Adrenal gland (tissue), 12 donors: ENCODE measurements around the gene TRIM62. TPM values are rescaled to one million over a fixed set of nuclear protein-coding genes. Genes with fewer than 3 reads are reported as not detected.
A peak's percentile ranks its signal among the peaks of the same experiment; 100 is the strongest.

Source experiments
- DNase-seq, 7 donors: peaks; one replicate each; pipeline ENCODE4 v3.0.0-alpha.2; 2019 to 2020
- H3K27ac ChIP-seq, 5 donors: fragments of 200-600 bp; sonication (generic) in 4 of 5; 1 replicate in 3 of 5; 2 replicates in 2 of 5; pipeline versions ENCODE4 v1.5.1 to v1.8.0; 2016 to 2020; ENCODE audit warnings: mild to moderate bottlenecking in 1 of 5
- H3K27me3 ChIP-seq: fragments of 200-600 bp; 2 replicates; pipeline ENCODE4 v1.8.0; 2021
- H3K36me3 ChIP-seq, 2 donors: fragments of 200-600 bp; replicated peaks in 1 of 2; 1 replicate in 1 of 2; 2 replicates in 1 of 2; pipeline versions ENCODE4 v1.5.1 to v1.8.0; 2018 to 2022
- H3K4me1 ChIP-seq, 2 donors: fragments of 200-600 bp; replicated peaks in 1 of 2; 1 replicate in 1 of 2; 2 replicates in 1 of 2; pipeline versions ENCODE4 v1.5.1 to v1.8.0; 2018 to 2021
- H3K4me3 ChIP-seq, 4 donors: fragments of 200-600 bp; sonication (generic) in 3 of 4; one replicate each; pipeline ENCODE4 v1.5.1; 2016 to 2018
- H3K9me3 ChIP-seq, 3 donors: fragments of 200-600 bp; sonication (generic) in 1 of 3; replicated peaks in 1 of 3; 1 replicate in 2 of 3; 2 replicates in 1 of 3; pipeline versions ENCODE4 v1.5.1 to v1.8.0; 2016 to 2021
- POLR2A ChIP-seq, 2 donors: fragments of 450-650 bp; IDR thresholded peaks; one replicate each; pipeline ENCODE4 v1.6.1; 2017; ENCODE audit warnings: antibody characterized with exemption in 2 of 2, mild to moderate bottlenecking in 2 of 2, moderate library complexity in 1 of 2
- WGBS, 4 donors: extraction: QIAGEN DNeasy Blood & Tissue Kit in 2 of 4; methylation state at CpG; one replicate each; pipeline versions ENCODE4 v1.1.5 to v1.1.7; 2013 to 2017; 5-methylcytosine and 5-hydroxymethylcytosine counted together
- intact Hi-C, 2 donors: fragments of 100-400 bp; cut with DNase I; formaldehyde crosslinking; loops; one replicate each; pipeline versions ENCODE4 v1.14.1 to v1.15.0; 2022 to 2023
- polyA plus RNA-seq, 3 donors: library from polyadenylated mRNA; stranded (reverse); fragments of 200-250 nt in 2 of 3; fragments of 350-450 nt in 1 of 3; fragmentation: Illumina TruSeq in 1 of 3; extraction: RNeasy Lipid Tissue Mini Kit (QIAGEN cat#74804) in 1 of 3; gene quantifications; one replicate each; pipeline ENCODE4 v1.2.3, GENCODE V29; 2013 to 2014
- total RNA-seq, 9 donors: library from RNA; depleted of rRNA in 4 of 9; stranded (reverse); fragments of >200 nt in 4 of 9; fragments of 120-200 nt in 1 of 9; fragmentation: NEBNext Ultra II Directional in 1 of 9; extraction: Animal tissue kit (Norgen Biotek cat#: 25700) in 1 of 9; gene quantifications; one replicate each; pipeline versions ENCODE4 v1.1.0 to v1.2.4, GENCODE V29; 2013 to 2023
- TF ChIP-seq, protein P1 (sequence below), 6 experiments: fragments of 450-650 bp in 4 of 6; fragments of 200-600 bp in 2 of 6; sonication (generic) in 1 of 6; IDR thresholded peaks; 1 replicate in 5 of 6; 2 replicates in 1 of 6; pipeline versions ENCODE4 v1.5.1 to v1.8.0; 2016 to 2021; ENCODE audit warnings: antibody characterized with exemption in 6 of 6, mild to moderate bottlenecking in 2 of 6, moderate library complexity in 1 of 6
- donor health status: healthy with polysubstance abuse.
- donor health status: Bipolar disorder and iron deficiency.
- donor health status: DM: yes; HTN: yes; CAD: no.
- donor health status: DM: no; HTN: no; CAD: no.
- donor health status: DM: no; HTN: no; CAD: no.
- donor health status: DM: yes; HTN: yes; CAD: no.

TRIM62 gene
- total and polyA plus RNA-seq, 12 donors = 3.7 to 19.5 (median 10.0) TPM

- no peaks in the 10 kb centered on the region for H3K27me3 ChIP-seq
- no peaks in the 10 kb centered on the region for H3K36me3 ChIP-seq
- intact Hi-C loops = loop anchor here (10.0 kb wide), 2 partner anchors 71 to 141 kb away; no protein-coding TSS in a partner anchor
- H3K4me1 ChIP-seq = peaks cover 0 to 8% of the 10 kb centered on the region in 2 donors
- WGBS, 4 donors = 73 to 81% (median 77%) methylated on average over 2 of the region's 2 CpGs
- H3K4me3 ChIP-seq = no peak overlapping the region
- H3K9me3 ChIP-seq = peaks cover 0 to 9% (median 0%) of the 10 kb centered on the region in 3 donors
- H3K27ac ChIP-seq = no peak overlapping the region
- no peak for DNase-seq
- TF ChIP-seq POLR2A (IDR thresholded peaks at IDR 0.05) = no peak
- TF ChIP-seq, protein P1, sequence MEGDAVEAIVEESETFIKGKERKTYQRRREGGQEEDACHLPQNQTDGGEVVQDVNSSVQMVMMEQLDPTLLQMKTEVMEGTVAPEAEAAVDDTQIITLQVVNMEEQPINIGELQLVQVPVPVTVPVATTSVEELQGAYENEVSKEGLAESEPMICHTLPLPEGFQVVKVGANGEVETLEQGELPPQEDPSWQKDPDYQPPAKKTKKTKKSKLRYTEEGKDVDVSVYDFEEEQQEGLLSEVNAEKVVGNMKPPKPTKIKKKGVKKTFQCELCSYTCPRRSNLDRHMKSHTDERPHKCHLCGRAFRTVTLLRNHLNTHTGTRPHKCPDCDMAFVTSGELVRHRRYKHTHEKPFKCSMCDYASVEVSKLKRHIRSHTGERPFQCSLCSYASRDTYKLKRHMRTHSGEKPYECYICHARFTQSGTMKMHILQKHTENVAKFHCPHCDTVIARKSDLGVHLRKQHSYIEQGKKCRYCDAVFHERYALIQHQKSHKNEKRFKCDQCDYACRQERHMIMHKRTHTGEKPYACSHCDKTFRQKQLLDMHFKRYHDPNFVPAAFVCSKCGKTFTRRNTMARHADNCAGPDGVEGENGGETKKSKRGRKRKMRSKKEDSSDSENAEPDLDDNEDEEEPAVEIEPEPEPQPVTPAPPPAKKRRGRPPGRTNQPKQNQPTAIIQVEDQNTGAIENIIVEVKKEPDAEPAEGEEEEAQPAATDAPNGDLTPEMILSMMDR (IDR thresholded peaks at IDR 0.05) = no peak
Observed at GRCh38 chr1:33224166-33224707, 42.4 kb upstream of the TRIM62 start.

- H3K27ac ChIP-seq = peak overlapping the region in 1 of 5 donors; percentile 7
- WGBS, 4 donors = 56 to 68% (median 62%) methylated on average over 1 of the region's 1 CpG
- H3K4me3 ChIP-seq = no peak overlapping the region
- no peaks in the 10 kb centered on the region for H3K36me3 ChIP-seq
- TF ChIP-seq POLR2A (IDR thresholded peaks at IDR 0.05) = no peak
- TF ChIP-seq, protein P1 (IDR thresholded peaks at IDR 0.05) = no peak
- H3K9me3 ChIP-seq = peaks cover 0 to 9% (median 0%) of the 10 kb centered on the region in 3 donors
- no peak for DNase-seq
- H3K4me1 ChIP-seq = no peaks in the 10 kb centered on the region
- no peaks in the 10 kb centered on the region for H3K27me3 ChIP-seq
- intact Hi-C loops = loop anchor here (10.0 kb wide), 2 partner anchors 72 to 142 kb away; no protein-coding TSS in a partner anchor
Observed at GRCh38 chr1:33222381-33222780, 40.5 kb upstream of the TRIM62 start.

GRCh38 chr1:33221385-33221758, 39.5 kb upstream of the TRIM62 start:
- peaks cover 0 to 9% (median 0%) of the 10 kb centered on the region in 3 donors for H3K9me3 ChIP-seq
- H3K27ac ChIP-seq = peak overlapping the region in 1 of 5 donors; percentile 7
- no peaks in the 10 kb centered on the region for H3K36me3 ChIP-seq
- WGBS, 4 donors = 76 to 100% (median 79%) methylated on average over 2 of the region's 2 CpGs
- intact Hi-C loops = loop anchor here (10.0 kb wide), 2 partner anchors 73 to 143 kb away; no protein-coding TSS in a partner anchor
- no peaks in the 10 kb centered on the region for H3K4me1 ChIP-seq
- no peak for DNase-seq
- TF ChIP-seq, protein P1 (IDR thresholded peaks at IDR 0.05) = no peak
- H3K27me3 ChIP-seq = no peaks in the 10 kb centered on the region
- no peak overlapping the region for H3K4me3 ChIP-seq

DNA sequence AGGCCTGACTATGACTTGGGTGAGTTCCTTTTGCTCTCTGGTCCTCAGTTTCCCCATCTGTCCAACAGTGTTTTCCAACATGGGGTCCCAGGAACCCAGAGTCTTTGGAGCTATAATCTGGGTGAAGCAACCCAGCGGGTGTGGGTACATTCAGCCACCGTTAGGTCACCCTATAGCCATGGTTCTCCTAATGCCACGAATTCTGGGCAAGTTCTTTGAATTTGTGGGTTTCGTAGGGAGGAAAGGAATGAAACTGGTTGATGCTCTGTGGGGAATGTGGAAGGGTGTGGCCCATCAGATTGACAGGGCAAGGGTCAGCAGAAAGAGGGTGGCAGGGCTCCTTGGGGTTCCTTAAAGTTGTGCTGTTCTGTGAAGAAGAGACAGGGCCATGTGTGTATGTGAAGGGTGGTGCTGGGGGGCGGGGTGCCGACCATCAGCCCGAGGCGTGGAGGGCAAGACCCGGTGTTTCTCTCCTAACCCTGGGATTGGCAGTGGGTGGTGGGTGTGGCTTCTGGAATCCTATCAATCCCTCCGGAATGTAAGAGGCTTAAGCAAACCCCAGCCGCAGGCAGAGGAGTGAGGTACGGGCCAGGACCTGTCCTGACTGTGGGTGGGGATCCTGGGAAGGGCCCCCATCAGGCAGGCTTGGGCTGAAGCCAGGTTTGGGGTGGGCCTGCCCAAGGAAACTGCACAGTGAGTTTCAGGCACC, 39.0 kb upstream of the TRIM62 start:
- no peak for DNase-seq
- intact Hi-C loops = loop anchor here (10.0 kb wide), 2 partner anchors 74 to 144 kb away; no protein-coding TSS in a partner anchor

More for the DNA sequence above, 39.0 kb upstream of the TRIM62 start:
- Histone ChIP-seq H3K9me3 (peaks cover 0 to 9% (median 0%) of the 10 kb centered on the region in 3 donors), H3K4me1 (no peaks in the 10 kb centered on the region), H3K4me3 (no peak overlapping the region), H3K27ac (peak overlapping the region in 1 of 5 donors; percentile 7), H3K27me3 (no peaks in the 10 kb centered on the region), H3K36me3 (no peaks in the 10 kb centered on the region)
- 62 to 88% (median 72%) methylated on average over 11 to 12 of the region's 12 CpGs for WGBS, 4 donors
- no peak for TF ChIP-seq POLR2A (IDR thresholded peaks at IDR 0.05)
